NT2/D1 (cell line): Measurements from ENCODE around the gene RBMXL2.

Experiments
- SUZ12 ChIP-seq: IDR thresholded peaks from 2 replicates; pipeline ENCODE4 v1.6.1; 2011; ENCODE audit not compliant: insufficient read length, insufficient read depth; ENCODE audit errors: extremely low read depth
- YY1 ChIP-seq: IDR thresholded peaks from 2 replicates; pipeline ENCODE4 v1.6.1; 2011; ENCODE audit not compliant: insufficient read length, insufficient read depth
- ZNF274 ChIP-seq: IDR thresholded peaks from 2 replicates; pipeline ENCODE4 v1.6.1; 2011; ENCODE audit warnings: mild to moderate bottlenecking, low read depth, low read length

- TF ChIP-seq SUZ12 (no peak), YY1 (no peak), ZNF274 (no peak)
Observed at GRCh38 chr11:7060868-7061267, 27.9 kb upstream of the RBMXL2 start.
